ENCODE data around the gene ZCCHC17. TPM values are rescaled to one million over a fixed set of nuclear protein-coding genes. Genes with fewer than 3 reads are reported as not detected.

The ZCCHC17 gene
- total RNA-seq = 41.8 and 42.4 TPM in 2 replicates

GRCh38 chr1:31296486-31297276 is at the start of gene ZCCHC17, which contains the start of gene SNRNP40:
ZCCHC17 (plus strand) TSS chr1:31297032; CDS start chr1:31310099, 13,067 bp downstream.
SNRNP40 (minus strand) TSS chr1:31296788; CDS start chr1:31296751, 37 bp downstream.

GRCh38 chr1:31373056-31373896 is 76.4 kb downstream of the ZCCHC17 start, which contains the start of gene FABP3:
FABP3 (minus strand) TSS chr1:31373076; CDS start chr1:31373014, 62 bp downstream.

GRCh38 chr1:31412732-31413404 is 116.0 kb downstream of the ZCCHC17 start, which contains the start of gene SERINC2:
SERINC2 (plus strand) TSS chr1:31413213; CDS start chr1:31413266, 53 bp downstream.

Other genes starting within 250 kb of the ZCCHC17 start
- gene PUM1, start 231.3 kb upstream of the ZCCHC17 start, total RNA-seq = 87.9 and 90.8 TPM in 2 replicates
- 0.07 TPM in 1 of 2 replicates, not detected in the other for gene NKAIN1, start 57.1 kb upstream of the ZCCHC17 start, total RNA-seq
- gene SNRNP40, start 244 bp upstream of the ZCCHC17 start, total RNA-seq = 130 and 169 TPM in 2 replicates
- not detected in 2 replicates for gene FABP3, start 76.0 kb downstream of the ZCCHC17 start, total RNA-seq
- gene SERINC2, start 116.2 kb downstream of the ZCCHC17 start, total RNA-seq = 6.0 and 7.0 TPM in 2 replicates

All from thoracic aorta endothelial cell (primary cell).